HEK293T (cell line): ENCODE data around the gene KMT2A.

Experiments
- CTCF ChIA-PET: fragments of 350-600 bp; formaldehyde crosslinking; extraction: SDS; loops from one replicate; lab custom pipeline; 2021; ENCODE audit warnings: antibody characterized with exemption, inconsistent platforms; lab: Yijun Ruan, JAX
- POLR2A ChIA-PET: fragments of 350-600 bp; formaldehyde crosslinking; extraction: SDS; loops from one replicate; lab custom pipeline; 2020; ENCODE audit warnings: antibody characterized with exemption, inconsistent platforms; lab: Yijun Ruan, JAX
- DNase-seq: peaks from one replicate; pipeline ENCODE4 v3.0.0; 2012; ENCODE audit warnings: mixed read lengths; ENCODE audit errors: extremely low spot score
- TARDBP ChIP-seq: fragments of 450-650 bp; IDR thresholded peaks from 2 replicates; pipeline ENCODE4 v1.6.1; 2016
- ZNF384 ChIP-seq: fragments of 450-650 bp; IDR thresholded peaks from 2 replicates; pipeline ENCODE4 v1.6.1; 2016

KMT2A gene

DNA sequence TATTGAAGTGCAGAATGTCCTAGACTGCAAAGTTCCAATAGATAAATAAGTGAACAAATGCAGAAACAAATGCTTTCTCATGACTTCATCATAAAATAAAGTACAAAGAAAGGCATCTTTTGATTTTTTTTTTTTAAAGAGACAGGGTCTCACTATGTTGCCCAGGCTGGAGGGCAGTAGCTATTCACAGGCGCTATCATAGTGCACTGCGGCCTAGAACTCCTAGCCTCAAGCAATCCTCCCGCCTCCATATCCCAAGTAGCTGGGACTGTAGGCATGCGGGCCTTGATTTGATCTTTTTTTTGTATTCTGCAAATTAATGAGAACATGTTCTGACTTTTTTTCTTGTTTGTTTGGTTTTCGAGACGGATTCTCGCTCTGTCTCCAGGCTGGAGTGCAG, 138.3 kb downstream of the KMT2A start:
- POLR2A ChIA-PET = no interaction called here

More for the DNA sequence above, 138.3 kb downstream of the KMT2A start:
- CTCF ChIA-PET = no interaction called here
- peak; percentile 45 for TF ChIP-seq ZNF384
- TF ChIP-seq TARDBP = no peak
- DNase-seq = no peak
